ENCODE results near the gene MMP25.

MMP25 gene

DNA sequence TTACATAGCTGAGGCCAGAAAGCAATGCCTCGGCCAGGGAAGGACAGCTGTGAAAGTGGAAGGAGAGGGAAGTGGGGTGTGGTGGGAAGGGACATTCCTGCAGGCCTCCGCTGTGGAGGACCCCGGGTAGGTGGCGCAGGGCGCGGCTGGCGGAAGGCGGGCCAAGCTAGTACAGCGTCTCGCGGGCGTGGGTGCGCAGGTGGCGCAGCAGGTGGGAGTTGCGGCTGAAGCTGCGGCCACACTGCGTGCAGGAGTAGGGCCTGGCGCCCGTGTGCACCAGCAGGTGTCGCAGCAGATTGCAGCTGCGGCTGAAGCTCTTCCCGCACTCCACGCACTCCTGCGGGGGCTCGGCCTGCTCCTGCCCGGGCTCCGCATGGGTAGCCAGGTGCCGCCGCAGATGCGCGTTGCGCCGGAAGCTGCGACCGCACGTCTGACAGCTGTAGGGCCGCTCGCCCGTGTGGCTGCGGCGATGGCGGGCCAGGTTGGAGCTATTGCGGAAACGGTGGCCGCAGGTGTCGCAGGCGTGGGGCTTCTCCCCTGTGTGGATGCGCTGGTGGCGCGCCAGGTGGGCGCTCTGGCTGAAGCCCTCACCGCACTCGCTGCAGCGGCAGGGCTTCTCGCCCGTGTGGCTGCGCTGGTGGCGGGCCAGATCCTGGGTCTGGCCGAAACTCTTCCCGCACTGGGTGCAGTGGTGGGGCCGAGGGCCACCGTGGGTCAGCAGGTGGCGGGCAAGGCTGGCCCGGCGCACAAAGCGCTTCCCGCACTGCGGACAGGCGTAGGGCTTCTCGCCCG, 42.8 kb downstream of the MMP25 start:
- TF ChIP-seq, protein P1, sequence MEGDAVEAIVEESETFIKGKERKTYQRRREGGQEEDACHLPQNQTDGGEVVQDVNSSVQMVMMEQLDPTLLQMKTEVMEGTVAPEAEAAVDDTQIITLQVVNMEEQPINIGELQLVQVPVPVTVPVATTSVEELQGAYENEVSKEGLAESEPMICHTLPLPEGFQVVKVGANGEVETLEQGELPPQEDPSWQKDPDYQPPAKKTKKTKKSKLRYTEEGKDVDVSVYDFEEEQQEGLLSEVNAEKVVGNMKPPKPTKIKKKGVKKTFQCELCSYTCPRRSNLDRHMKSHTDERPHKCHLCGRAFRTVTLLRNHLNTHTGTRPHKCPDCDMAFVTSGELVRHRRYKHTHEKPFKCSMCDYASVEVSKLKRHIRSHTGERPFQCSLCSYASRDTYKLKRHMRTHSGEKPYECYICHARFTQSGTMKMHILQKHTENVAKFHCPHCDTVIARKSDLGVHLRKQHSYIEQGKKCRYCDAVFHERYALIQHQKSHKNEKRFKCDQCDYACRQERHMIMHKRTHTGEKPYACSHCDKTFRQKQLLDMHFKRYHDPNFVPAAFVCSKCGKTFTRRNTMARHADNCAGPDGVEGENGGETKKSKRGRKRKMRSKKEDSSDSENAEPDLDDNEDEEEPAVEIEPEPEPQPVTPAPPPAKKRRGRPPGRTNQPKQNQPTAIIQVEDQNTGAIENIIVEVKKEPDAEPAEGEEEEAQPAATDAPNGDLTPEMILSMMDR (IDR thresholded peaks at IDR 0.05; ENCODE audit: borderline replicate concordance, insufficient read depth, low read depth, low read length), result no peak
- H3K4me3 ChIP-seq (ENCODE audit: low read depth, low read length), result no peak overlapping the region

- TF ChIP-seq, protein P1 (IDR thresholded peaks at IDR 0.05; ENCODE audit: borderline replicate concordance, insufficient read depth, low read depth, low read length), result no peak
- no peak overlapping the region for H3K4me3 ChIP-seq (ENCODE audit: low read depth, low read length)
These were observed 43.6 kb downstream of the MMP25 start for GRCh38 chr16:3089717-3090592.

DNA sequence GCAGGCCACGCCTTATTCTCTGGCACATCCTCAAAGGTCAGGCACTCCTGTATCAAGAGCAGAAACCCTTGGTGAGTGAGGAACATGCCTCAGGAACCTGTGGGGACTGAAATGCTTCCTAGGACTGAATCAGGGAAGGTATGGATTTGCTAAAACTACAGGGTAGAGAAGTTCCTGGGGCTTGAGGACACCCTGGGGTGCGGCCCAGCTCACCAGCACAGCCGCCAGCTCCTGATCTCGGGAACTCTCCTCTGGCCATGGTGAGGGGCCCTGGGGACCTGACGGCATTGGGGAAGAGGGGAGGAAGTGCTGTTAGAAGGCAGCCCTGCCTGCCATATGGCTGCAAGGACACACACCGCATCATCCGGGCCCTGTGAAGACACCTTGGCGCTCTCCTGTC, 45.2 kb downstream of the MMP25 start:
- no peak overlapping the region for H3K4me3 ChIP-seq (ENCODE audit: low read depth, low read length)
- TF ChIP-seq, protein P1 (IDR thresholded peaks at IDR 0.05; ENCODE audit: borderline replicate concordance, insufficient read depth, low read depth, low read length), result no peak

- TF ChIP-seq, protein P1 (IDR thresholded peaks at IDR 0.05; ENCODE audit: borderline replicate concordance, insufficient read depth, low read depth, low read length), result no peak
- H3K4me3 ChIP-seq (ENCODE audit: low read depth, low read length), result no peak overlapping the region
These were observed 46.2 kb downstream of the MMP25 start for GRCh38 chr16:3092501-3092941.

DNA sequence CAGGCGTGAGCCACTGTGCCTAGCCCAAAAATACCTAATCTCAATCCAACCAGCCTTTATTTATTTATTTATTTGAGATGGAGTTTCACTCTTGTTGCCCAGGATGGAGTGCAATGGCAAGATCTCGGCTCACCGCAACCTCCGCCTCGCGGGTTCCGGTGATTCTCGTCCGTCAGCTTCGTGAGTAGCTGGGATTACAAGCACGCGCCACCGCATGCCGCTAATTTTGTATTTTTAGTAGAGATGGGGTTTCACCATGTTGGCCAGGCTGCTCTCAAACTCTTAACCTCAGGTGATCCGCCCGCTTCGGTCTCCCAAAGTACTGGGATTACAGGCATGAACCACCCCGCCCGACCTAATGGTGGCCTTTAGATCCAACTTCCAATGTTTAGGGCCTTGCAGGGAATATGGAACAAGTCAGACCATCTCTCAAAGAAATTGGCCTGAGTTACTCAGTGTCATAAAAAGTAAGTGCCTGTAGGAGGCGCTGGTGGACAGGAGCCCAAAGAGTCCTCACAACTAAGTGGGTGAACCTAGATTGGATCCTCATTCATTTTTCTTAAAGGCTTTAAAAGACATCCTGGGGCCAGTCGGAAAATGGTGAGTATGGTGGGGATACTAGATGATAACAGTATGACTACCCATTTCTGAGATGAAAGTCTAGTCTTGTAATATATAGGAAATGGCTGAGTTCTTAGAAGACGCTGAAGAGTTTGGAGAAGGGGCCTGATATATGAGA, 48.1 kb downstream of the MMP25 start:
- TF ChIP-seq, protein P1 (IDR thresholded peaks at IDR 0.05; ENCODE audit: borderline replicate concordance, insufficient read depth, low read depth, low read length), result peak; percentile 72
- H3K4me3 ChIP-seq (ENCODE audit: low read depth, low read length), result no peak overlapping the region

DNA sequence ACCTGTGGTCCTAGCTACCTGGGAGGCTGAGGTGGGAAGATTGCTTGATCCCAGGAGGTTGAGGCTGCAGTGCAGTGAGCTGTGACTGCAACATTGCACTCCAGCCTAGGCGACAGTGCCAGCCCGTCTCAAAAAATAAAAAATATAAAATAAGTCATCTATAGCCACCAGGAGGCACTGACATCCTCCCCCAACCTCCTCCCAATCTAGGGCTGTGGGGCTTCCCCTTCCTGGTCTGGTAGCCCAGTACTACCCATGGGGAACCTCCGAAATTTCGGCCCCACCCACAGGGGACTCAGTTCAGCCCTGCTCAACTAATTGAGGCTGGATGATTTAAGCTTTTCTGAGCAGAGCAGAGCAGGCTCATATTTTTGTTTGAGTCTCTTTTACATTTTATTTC, 49.5 kb downstream of the MMP25 start:
- TF ChIP-seq, protein P1 (IDR thresholded peaks at IDR 0.05; ENCODE audit: borderline replicate concordance, insufficient read depth, low read depth, low read length), result peak; percentile 55; the same call in 1 of the 2 replicates
- H3K4me3 ChIP-seq (ENCODE audit: low read depth, low read length), result no peak overlapping the region

Data from GM12875 (cell line).